GM23338 (cell line): ENCODE data around the gene ACOX2.

Experiments
- CREB1 ChIP-seq: fragments of 250-450 bp; sonication (Bioruptor Pico); IDR thresholded peaks from 2 replicates; pipeline ENCODE4 v1.5.0; 2020; ENCODE audit warnings: low read depth, mild to moderate bottlenecking, moderate library complexity
- EZH2 ChIP-seq: fragments of 200-600 bp; sonication (generic); IDR thresholded peaks from one replicate; pipeline ENCODE4 v1.8.0; 2017; ENCODE audit warnings: antibody characterized with exemption, mild to moderate bottlenecking, low read depth; ENCODE audit not compliant: unreplicated experiment
- POLR2AphosphoS5 ChIP-seq: IDR thresholded peaks from 2 replicates; pipeline ENCODE4 v1.6.1; 2016; ENCODE audit warnings: antibody characterized with exemption, low read depth
- ZNF331 ChIP-seq: fragments of 250-450 bp; sonication (Bioruptor Pico); IDR thresholded peaks from 2 replicates; pipeline ENCODE4 v1.5.0; 2020; ENCODE audit warnings: low read depth, mild to moderate bottlenecking, moderate library complexity
- TF ChIP-seq, protein P1 (sequence below), 2 experiments: fragments of 200-600 bp in 1 of 2; sonication (generic) in 1 of 2; conservative IDR thresholded peaks; 2 replicates each; pipeline versions ENCODE4 v1.5.1 to v1.6.1; 2016 to 2017; ENCODE audit warnings: antibody characterized with exemption in 2 of 2, low read depth in 2 of 2, mild to moderate bottlenecking in 2 of 2, moderate library complexity in 1 of 2

DNA sequence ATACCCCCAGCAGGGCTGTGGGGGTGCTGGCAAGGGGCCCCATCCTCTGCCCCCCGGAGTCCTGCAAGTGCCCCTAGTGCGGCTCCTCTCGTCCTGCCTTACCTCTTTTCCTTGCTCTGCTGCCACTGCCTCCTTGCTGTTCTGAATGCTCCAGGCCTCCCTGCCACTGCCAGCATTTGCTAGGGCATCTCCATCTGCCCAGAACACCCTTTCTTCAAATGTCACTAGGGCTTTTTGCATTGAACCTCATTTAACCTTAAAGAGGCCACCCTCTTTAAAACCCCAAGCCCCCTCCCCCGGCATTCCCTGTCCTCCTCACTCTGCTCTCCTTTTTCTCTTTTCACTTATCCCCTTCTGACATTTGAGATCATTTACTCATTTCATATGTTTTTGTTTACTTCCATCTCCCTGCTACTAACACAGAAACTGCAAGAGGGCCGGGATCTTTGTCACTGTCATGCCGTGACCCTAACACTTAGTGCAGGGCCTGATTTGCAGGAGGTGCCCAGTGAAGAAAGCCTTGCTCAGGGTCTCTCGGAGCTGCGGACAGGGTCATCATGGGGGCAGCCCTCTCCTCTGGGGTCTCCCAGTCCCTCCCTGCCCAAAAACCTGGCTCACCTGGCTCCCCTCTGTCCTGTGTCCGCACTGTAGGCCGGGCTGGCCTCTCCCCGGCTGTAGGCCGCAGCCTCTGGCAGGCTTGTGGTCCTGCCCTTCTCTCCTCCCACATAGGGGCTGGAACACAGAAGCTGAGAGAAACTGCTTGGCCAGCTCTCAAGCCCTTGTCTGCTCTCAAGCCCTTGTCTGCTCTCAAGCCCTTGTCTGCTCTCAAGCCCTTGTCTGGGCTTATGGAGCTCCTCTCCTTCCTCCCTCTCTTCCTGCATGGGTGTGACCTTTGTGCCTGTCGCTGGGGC is at the start of gene ACOX2:
- TF ChIP-seq POLR2AphosphoS5 (no peak), CREB1 (CRISPR knock-in tag) (no peak), ZNF331 (CRISPR knock-in tag) (no peak), EZH2 (no peak)
- TF ChIP-seq, protein P1, sequence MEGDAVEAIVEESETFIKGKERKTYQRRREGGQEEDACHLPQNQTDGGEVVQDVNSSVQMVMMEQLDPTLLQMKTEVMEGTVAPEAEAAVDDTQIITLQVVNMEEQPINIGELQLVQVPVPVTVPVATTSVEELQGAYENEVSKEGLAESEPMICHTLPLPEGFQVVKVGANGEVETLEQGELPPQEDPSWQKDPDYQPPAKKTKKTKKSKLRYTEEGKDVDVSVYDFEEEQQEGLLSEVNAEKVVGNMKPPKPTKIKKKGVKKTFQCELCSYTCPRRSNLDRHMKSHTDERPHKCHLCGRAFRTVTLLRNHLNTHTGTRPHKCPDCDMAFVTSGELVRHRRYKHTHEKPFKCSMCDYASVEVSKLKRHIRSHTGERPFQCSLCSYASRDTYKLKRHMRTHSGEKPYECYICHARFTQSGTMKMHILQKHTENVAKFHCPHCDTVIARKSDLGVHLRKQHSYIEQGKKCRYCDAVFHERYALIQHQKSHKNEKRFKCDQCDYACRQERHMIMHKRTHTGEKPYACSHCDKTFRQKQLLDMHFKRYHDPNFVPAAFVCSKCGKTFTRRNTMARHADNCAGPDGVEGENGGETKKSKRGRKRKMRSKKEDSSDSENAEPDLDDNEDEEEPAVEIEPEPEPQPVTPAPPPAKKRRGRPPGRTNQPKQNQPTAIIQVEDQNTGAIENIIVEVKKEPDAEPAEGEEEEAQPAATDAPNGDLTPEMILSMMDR (conservative IDR thresholded peaks at IDR 0.05; ENCODE audit: low read depth in 2 of 2), result no peak
